Measurements from ENCODE around the gene MUC3A. TPM values are rescaled to one million over a fixed set of nuclear protein-coding genes. Genes with fewer than 3 reads are reported as not detected.
"Not testable (repeated sequence)": the region's sequence is repeated elsewhere in the genome, so short reads cannot be mapped to it uniquely, and the experiment has no call there.

MUC3A gene
- total RNA-seq, 2 experiments from 2014 or later, result not detected

- H3K27ac Mint-ChIP-seq, result no peak overlapping the region
- no peak for TF ChIP-seq CTCF (IDR thresholded peaks at IDR 0.05)
Measured at GRCh38 chr7:100991631-100992030, 42.3 kb downstream of the MUC3A start.

GRCh38 chr7:100992280-100992679 lies 42.9 kb downstream of the MUC3A start:
- H3K27ac ChIP-seq (ENCODE audit: low read depth in 1 of 2, low read length in 2 of 2); H3K27me3 Mint-ChIP-seq; H3K9me3 ChIP-seq (ENCODE audit: control insufficient read depth in 1 of 2, insufficient read depth in 1 of 2, low read length in 2 of 2); H3K36me3 Mint-ChIP-seq (ENCODE audit: low read depth); DNase-seq; POLR2A ChIA-PET; ATAC-seq (ENCODE audit: poor library complexity); H3K4me1 Mint-ChIP-seq (ENCODE audit: low read depth); CTCF ChIA-PET; H3K27ac Mint-ChIP-seq; H3K4me1 ChIP-seq (ENCODE audit: insufficient read depth, low read length); H3K27me3 ChIP-seq (ENCODE audit: control insufficient read depth in 1 of 2, insufficient read depth in 2 of 2, low read length in 2 of 2); H3K4me3 Mint-ChIP-seq; H3K36me3 ChIP-seq (ENCODE audit: insufficient read depth, low read length); intact Hi-C loops (cut with DNase I, micrococcal nuclease); H3K9me3 Mint-ChIP-seq; H3K4me3 ChIP-seq (ENCODE audit: low read length): not testable (repeated sequence)

More at GRCh38 chr7:100991631-100992030, 42.3 kb downstream of the MUC3A start:
- ATAC-seq (ENCODE audit: poor library complexity), result no peak
- intact Hi-C loops (cut with DNase I, micrococcal nuclease), result no loop called here
- H3K9me3 Mint-ChIP-seq, result no peaks in the 10 kb centered on the region
- Histone ChIP-seq H3K27me3 (ENCODE audit: control insufficient read depth in 1 of 2, insufficient read depth in 2 of 2, low read length in 2 of 2) (no peaks in the 10 kb centered on the region), H3K4me1 (ENCODE audit: insufficient read depth, low read length) (no peaks in the 10 kb centered on the region), H3K27ac (ENCODE audit: low read depth in 1 of 2, low read length in 2 of 2) (no peak overlapping the region), H3K9me3 (ENCODE audit: control insufficient read depth in 1 of 2, insufficient read depth in 1 of 2, low read length in 2 of 2) (peaks cover 0 to 5% of the 10 kb centered on the region in 2 experiments), H3K4me3 (ENCODE audit: low read length) (no peak overlapping the region), H3K36me3 (ENCODE audit: insufficient read depth, low read length) (no peaks in the 10 kb centered on the region)
- H3K27me3 Mint-ChIP-seq, result no peaks in the 10 kb centered on the region
- no peak for DNase-seq
- H3K4me1 Mint-ChIP-seq (ENCODE audit: low read depth), result no peaks in the 10 kb centered on the region
- H3K36me3 Mint-ChIP-seq (ENCODE audit: low read depth), result no peaks in the 10 kb centered on the region
- H3K4me3 Mint-ChIP-seq, result no peak overlapping the region
- ChIA-PET POLR2A (no interaction called here), CTCF (no interaction called here)

- H3K27ac Mint-ChIP-seq; H3K36me3 Mint-ChIP-seq (ENCODE audit: low read depth); POLR2A ChIA-PET; ATAC-seq (ENCODE audit: poor library complexity); H3K9me3 ChIP-seq (ENCODE audit: control insufficient read depth in 1 of 2, insufficient read depth in 1 of 2, low read length in 2 of 2); H3K4me1 ChIP-seq (ENCODE audit: insufficient read depth, low read length); H3K4me3 ChIP-seq (ENCODE audit: low read length); DNase-seq; H3K36me3 ChIP-seq (ENCODE audit: insufficient read depth, low read length); H3K9me3 Mint-ChIP-seq; H3K27me3 ChIP-seq (ENCODE audit: control insufficient read depth in 1 of 2, insufficient read depth in 2 of 2, low read length in 2 of 2); CTCF ChIA-PET; H3K4me1 Mint-ChIP-seq (ENCODE audit: low read depth); H3K4me3 Mint-ChIP-seq; H3K27ac ChIP-seq (ENCODE audit: low read depth in 1 of 2, low read length in 2 of 2); H3K27me3 Mint-ChIP-seq; intact Hi-C loops (cut with DNase I, micrococcal nuclease): not testable (repeated sequence)
Measured at GRCh38 chr7:100994671-100995070, 45.3 kb downstream of the MUC3A start.

GRCh38 chr7:100998530-100998929 lies 49.2 kb downstream of the MUC3A start:
- H3K9me3 ChIP-seq (ENCODE audit: control insufficient read depth in 1 of 2, insufficient read depth in 1 of 2, low read length in 2 of 2); H3K27ac Mint-ChIP-seq; H3K27me3 ChIP-seq (ENCODE audit: control insufficient read depth in 1 of 2, insufficient read depth in 2 of 2, low read length in 2 of 2); H3K36me3 ChIP-seq (ENCODE audit: insufficient read depth, low read length); DNase-seq; H3K36me3 Mint-ChIP-seq (ENCODE audit: low read depth); H3K4me1 ChIP-seq (ENCODE audit: insufficient read depth, low read length); H3K4me3 ChIP-seq (ENCODE audit: low read length); H3K9me3 Mint-ChIP-seq; intact Hi-C loops (cut with DNase I, micrococcal nuclease); POLR2A ChIA-PET; H3K4me1 Mint-ChIP-seq (ENCODE audit: low read depth); H3K4me3 Mint-ChIP-seq; H3K27ac ChIP-seq (ENCODE audit: low read depth in 1 of 2, low read length in 2 of 2); H3K27me3 Mint-ChIP-seq; CTCF ChIA-PET; ATAC-seq (ENCODE audit: poor library complexity): not testable (repeated sequence)

- CTCF ChIA-PET; POLR2A ChIA-PET; H3K9me3 Mint-ChIP-seq; intact Hi-C loops (cut with DNase I, micrococcal nuclease); H3K9me3 ChIP-seq (ENCODE audit: control insufficient read depth in 1 of 2, insufficient read depth in 1 of 2, low read length in 2 of 2); H3K27ac Mint-ChIP-seq; H3K4me1 ChIP-seq (ENCODE audit: insufficient read depth, low read length); H3K4me3 Mint-ChIP-seq; H3K4me1 Mint-ChIP-seq (ENCODE audit: low read depth); H3K36me3 ChIP-seq (ENCODE audit: insufficient read depth, low read length); H3K27me3 ChIP-seq (ENCODE audit: control insufficient read depth in 1 of 2, insufficient read depth in 2 of 2, low read length in 2 of 2); H3K27ac ChIP-seq (ENCODE audit: low read depth in 1 of 2, low read length in 2 of 2); H3K4me3 ChIP-seq (ENCODE audit: low read length); H3K36me3 Mint-ChIP-seq (ENCODE audit: low read depth); H3K27me3 Mint-ChIP-seq; DNase-seq; ATAC-seq (ENCODE audit: poor library complexity): not testable (repeated sequence)
Measured at GRCh38 chr7:100999334-100999733, 50.0 kb downstream of the MUC3A start.

- H3K9me3 Mint-ChIP-seq; H3K36me3 Mint-ChIP-seq (ENCODE audit: low read depth); ATAC-seq (ENCODE audit: poor library complexity); intact Hi-C loops (cut with DNase I, micrococcal nuclease); H3K4me1 ChIP-seq (ENCODE audit: insufficient read depth, low read length); POLR2A ChIA-PET; H3K4me1 Mint-ChIP-seq (ENCODE audit: low read depth); H3K27ac ChIP-seq (ENCODE audit: low read depth in 1 of 2, low read length in 2 of 2); H3K36me3 ChIP-seq (ENCODE audit: insufficient read depth, low read length); CTCF ChIA-PET; H3K27me3 Mint-ChIP-seq; H3K27ac Mint-ChIP-seq; H3K9me3 ChIP-seq (ENCODE audit: control insufficient read depth in 1 of 2, insufficient read depth in 1 of 2, low read length in 2 of 2); DNase-seq; H3K4me3 ChIP-seq (ENCODE audit: low read length); H3K27me3 ChIP-seq (ENCODE audit: control insufficient read depth in 1 of 2, insufficient read depth in 2 of 2, low read length in 2 of 2); H3K4me3 Mint-ChIP-seq: not testable (repeated sequence)
Measured at GRCh38 chr7:101000025-101000424, 50.7 kb downstream of the MUC3A start.

GRCh38 chr7:101002333-101002732 lies 53.0 kb downstream of the MUC3A start:
- intact Hi-C loops (cut with DNase I, micrococcal nuclease); H3K4me1 Mint-ChIP-seq (ENCODE audit: low read depth); ATAC-seq (ENCODE audit: poor library complexity); POLR2A ChIA-PET; H3K27ac Mint-ChIP-seq; H3K27me3 ChIP-seq (ENCODE audit: control insufficient read depth in 1 of 2, insufficient read depth in 2 of 2, low read length in 2 of 2); H3K4me1 ChIP-seq (ENCODE audit: insufficient read depth, low read length); H3K36me3 ChIP-seq (ENCODE audit: insufficient read depth, low read length); CTCF ChIA-PET; H3K27ac ChIP-seq (ENCODE audit: low read depth in 1 of 2, low read length in 2 of 2); H3K27me3 Mint-ChIP-seq; H3K4me3 Mint-ChIP-seq; H3K36me3 Mint-ChIP-seq (ENCODE audit: low read depth); DNase-seq; H3K9me3 ChIP-seq (ENCODE audit: control insufficient read depth in 1 of 2, insufficient read depth in 1 of 2, low read length in 2 of 2); H3K9me3 Mint-ChIP-seq; H3K4me3 ChIP-seq (ENCODE audit: low read length): not testable (repeated sequence)
